HCT116 (cell line): Measurements from ENCODE around the gene MYH7. TPM values are rescaled to one million over a fixed set of nuclear protein-coding genes. Genes with fewer than 3 reads are reported as not detected.

ENCODE experiments used
- ATAC-seq: fragments of 200-7000 bp; cut with Tn5 transposase; 2 replicates; pipeline ENCODE4 v1.9.1; 2020; ENCODE audit warnings: mild to moderate bottlenecking, moderate library complexity
- BruUV-seq: library from RNA; stranded (reverse); fragments of 400-500 nt; replicated peaks from 2 replicates; lab custom pipeline; 2021; lab: Mats Ljungman, UMichigan
- CTCF ChIA-PET: fragments of 300-600 bp; sonication (Branson Sonifier 250); formaldehyde crosslinking; loops from one replicate; lab custom pipeline; 2021; ENCODE audit warnings: antibody characterized with exemption; lab: Charles Lee
- POLR2A ChIA-PET: fragments of 300-600, 350-600 bp; sonication (Branson Sonifier 250); formaldehyde crosslinking; loops from one replicate; lab custom pipeline; 2021; ENCODE audit warnings: antibody characterized with exemption; lab: Charles Lee
- RAD21 ChIA-PET, 2 experiments: fragments of 300-600 bp; sonication (Branson Sonifier 250); formaldehyde crosslinking; loops; one replicate each; lab custom pipeline; 2023; ENCODE audit warnings: low total read pairs in 2 of 2; ENCODE audit not compliant: uncharacterized antibody in 2 of 2, unreplicated experiment in 2 of 2, low non-redundant PET in 1 of 2; lab: Charles Lee
- DNase-seq: peaks from one replicate; pipeline ENCODE4 v3.0.0-alpha.2; 2010; ENCODE audit warnings: low read depth, low spot score
- H2AFZ ChIP-seq: fragments of 200-600 bp; shearing (Covaris generic), sonication (generic); 2 replicates; pipeline ENCODE4 v1.6.1; 2017; ENCODE audit warnings: low read depth, mixed run types, mixed read lengths, antibody characterized with exemption, low read length; ENCODE audit not compliant: poor library complexity, severe bottlenecking
- H3K27ac ChIP-seq: 2 replicates; pipeline ENCODE4 v1.5.1; 2012; ENCODE audit warnings: low read depth, low read length
- H3K27me3 ChIP-seq: fragments of 200-600 bp; sonication (generic); 2 replicates; pipeline ENCODE4 v1.6.1; 2016; ENCODE audit warnings: mixed run types, low read length, mixed read lengths; ENCODE audit not compliant: insufficient read depth
- H3K36me3 ChIP-seq, 2 experiments: fragments of 200-500 bp in 1 of 2; fragments of 200-600 bp in 1 of 2; sonication (Bioruptor generic) in 1 of 2; sonication (generic) in 1 of 2; 2 replicates each; pipeline versions ENCODE4 v1.5.1 to v1.6.1; 2014 to 2016; ENCODE audit warnings: low read length in 2 of 2, inconsistent platforms in 1 of 2, mixed read lengths in 1 of 2, mixed run types in 1 of 2; ENCODE audit not compliant: insufficient read depth in 2 of 2, control insufficient read depth in 1 of 2
- H3K4me1 ChIP-seq, 2 experiments: fragments of 200-600 bp in 1 of 2; sonication (generic) in 1 of 2; 2 replicates each; pipeline versions ENCODE4 v1.5.1 to v1.6.1; 2012 to 2017; ENCODE audit warnings: low read length in 2 of 2, inconsistent platforms in 1 of 2, mild to moderate bottlenecking in 1 of 2, mixed read lengths in 1 of 2, mixed run types in 1 of 2, moderate library complexity in 1 of 2; ENCODE audit not compliant: insufficient read depth in 2 of 2, control insufficient read depth in 1 of 2
- H3K4me2 ChIP-seq: fragments of 200-600 bp; sonication (generic); 2 replicates; pipeline ENCODE4 v1.6.1; 2017; ENCODE audit warnings: mixed run types, low read length, mixed read lengths
- H3K4me3 ChIP-seq, 2 experiments: fragments of 200-600 bp in 1 of 2; sonication (generic) in 1 of 2; replicated peaks in 1 of 2; 2 replicates each; pipeline ENCODE4 v1.5.1; 2011 to 2016; ENCODE audit warnings: low read length in 2 of 2, control low read depth in 1 of 2, low read depth in 1 of 2, mild to moderate bottlenecking in 1 of 2, mixed read lengths in 1 of 2, mixed run types in 1 of 2
- H3K79me2 ChIP-seq: fragments of 200-600 bp; sonication (generic); 2 replicates; pipeline ENCODE4 v1.6.1; 2017; ENCODE audit warnings: mild to moderate bottlenecking, mixed run types, low read length, moderate library complexity, mixed read lengths; ENCODE audit not compliant: insufficient read depth
- H3K9ac ChIP-seq: fragments of 200-600 bp; sonication (generic); 2 replicates; pipeline ENCODE4 v1.6.1; 2016; ENCODE audit warnings: low read length, mixed read lengths
- H3K9me2 ChIP-seq: fragments of 200-600 bp; sonication (generic), shearing (Covaris generic); 2 replicates; pipeline ENCODE4 v1.6.1; 2017; ENCODE audit warnings: mixed run types, mild to moderate bottlenecking, moderate library complexity; ENCODE audit not compliant: insufficient read depth
- H3K9me3 ChIP-seq, 2 experiments: fragments of 200-500 bp in 1 of 2; fragments of 200-600 bp in 1 of 2; sonication (Bioruptor generic) in 1 of 2; sonication (generic) in 1 of 2; 2 replicates each; pipeline ENCODE4 v1.6.1; 2014 to 2017; ENCODE audit warnings: low read length in 2 of 2, mixed read lengths in 2 of 2, inconsistent platforms in 1 of 2, low read depth in 1 of 2, mild to moderate bottlenecking in 1 of 2, mixed run types in 1 of 2, moderate library complexity in 1 of 2; ENCODE audit not compliant: control insufficient read depth in 1 of 2, insufficient read depth in 1 of 2
- H4K20me1 ChIP-seq: fragments of 200-600 bp; sonication (generic), shearing (Covaris generic); 2 replicates; pipeline ENCODE4 v1.6.1; 2017; ENCODE audit warnings: mixed run types, mild to moderate bottlenecking, moderate library complexity; ENCODE audit not compliant: insufficient read depth
- ATF3 ChIP-seq: IDR thresholded peaks from 2 replicates; pipeline ENCODE4 v1.6.1; 2012
- CEBPB ChIP-seq: IDR thresholded peaks from 2 replicates; pipeline ENCODE4 v1.6.1; 2012; ENCODE audit warnings: low read depth
- EGR1 ChIP-seq: IDR thresholded peaks from 2 replicates; pipeline ENCODE4 v1.6.1; 2012; ENCODE audit warnings: low read depth
- EZH2 ChIP-seq: fragments of 200-600 bp; sonication (generic); IDR thresholded peaks from 2 replicates; pipeline ENCODE4 v1.6.1; 2017; ENCODE audit warnings: antibody characterized with exemption, mixed run types
- JUND ChIP-seq: IDR thresholded peaks from 2 replicates; pipeline ENCODE4 v1.6.1; 2012
- POLR2AphosphoS5 ChIP-seq: IDR thresholded peaks from 2 replicates; pipeline ENCODE4 v1.6.1; 2011; ENCODE audit warnings: mild to moderate bottlenecking, low read depth, low read length, moderate library complexity
- REST ChIP-seq: IDR thresholded peaks from 2 replicates; pipeline ENCODE4 v1.6.1; 2012; ENCODE audit warnings: low read depth
- SIN3A ChIP-seq: IDR thresholded peaks from 2 replicates; pipeline ENCODE4 v1.6.1; 2012; ENCODE audit warnings: low read depth
- SP1 ChIP-seq: IDR thresholded peaks from 2 replicates; pipeline ENCODE4 v1.6.1; 2012; ENCODE audit warnings: low read depth
- SRF ChIP-seq: IDR thresholded peaks from 2 replicates; pipeline ENCODE4 v1.6.1; 2012; ENCODE audit warnings: low read depth
- ZFX ChIP-seq: fragments of 450-650 bp; IDR thresholded peaks from 2 replicates; pipeline ENCODE4 v1.6.1; 2017
- intact Hi-C: fragments of 100-400 bp; cut with micrococcal nuclease; formaldehyde crosslinking; loops from 2 replicates; pipeline ENCODE4 v1.10.0; 2022
- total RNA-seq: library from RNA; stranded (reverse); gene quantifications from one replicate; pipeline ENCODE4 v1.2.1, GENCODE V29; 2021; ENCODE audit not compliant: unreplicated experiment
- TF ChIP-seq, protein P1 (sequence below), 3 experiments: fragments of 200-600 bp in 1 of 3; sonication (generic) in 1 of 3; IDR thresholded peaks in 2 of 3; conservative IDR thresholded peaks in 1 of 3; 2 replicates each; pipeline ENCODE4 v1.5.1; 2012 to 2017; ENCODE audit warnings: low read depth in 2 of 3, low read length in 2 of 3, antibody characterized with exemption in 1 of 3, borderline replicate concordance in 1 of 3, control low read depth in 1 of 3, mild to moderate bottlenecking in 1 of 3, mixed read lengths in 1 of 3, mixed run types in 1 of 3, moderate library complexity in 1 of 3; ENCODE audit not compliant: insufficient read depth in 1 of 3

The MYH7 gene
- total RNA-seq, 1 experiment from 2014 or later = not detected

GRCh38 chr14:23408307-23408630 lies 27.2 kb downstream of the MYH7 start:
- Histone ChIP-seq H3K4me2 (no peak overlapping the region), H3K27ac (no peak overlapping the region), H3K27me3 (peaks cover 26% of the 10 kb centered on the region; the same call in 1 of the 2 replicates), H3K36me3 (no peaks in the 10 kb centered on the region), H3K4me3 (no peak overlapping the region), H3K9me3 (no peaks in the 10 kb centered on the region), H3K9me2 (no peaks in the 10 kb centered on the region), H2AFZ (no peak overlapping the region), H4K20me1 (no peaks in the 10 kb centered on the region), H3K79me2 (no peaks in the 10 kb centered on the region), H3K9ac (no peak overlapping the region), H3K4me1 (no peaks in the 10 kb centered on the region)
- DNase-seq (no peak), ATAC-seq (no peak)
- TF ChIP-seq CEBPB = no peak
- TF ChIP-seq SRF = no peak
- no peak for TF ChIP-seq JUND
- no peak for TF ChIP-seq SP1
- no peak for TF ChIP-seq EGR1
- CTCF ChIA-PET = no interaction called here
- POLR2A ChIA-PET = no interaction called here
- BruUV-seq = no TSS peak
- RAD21 ChIA-PET = no interaction called here
- intact Hi-C loops = no loop called here

DNA sequence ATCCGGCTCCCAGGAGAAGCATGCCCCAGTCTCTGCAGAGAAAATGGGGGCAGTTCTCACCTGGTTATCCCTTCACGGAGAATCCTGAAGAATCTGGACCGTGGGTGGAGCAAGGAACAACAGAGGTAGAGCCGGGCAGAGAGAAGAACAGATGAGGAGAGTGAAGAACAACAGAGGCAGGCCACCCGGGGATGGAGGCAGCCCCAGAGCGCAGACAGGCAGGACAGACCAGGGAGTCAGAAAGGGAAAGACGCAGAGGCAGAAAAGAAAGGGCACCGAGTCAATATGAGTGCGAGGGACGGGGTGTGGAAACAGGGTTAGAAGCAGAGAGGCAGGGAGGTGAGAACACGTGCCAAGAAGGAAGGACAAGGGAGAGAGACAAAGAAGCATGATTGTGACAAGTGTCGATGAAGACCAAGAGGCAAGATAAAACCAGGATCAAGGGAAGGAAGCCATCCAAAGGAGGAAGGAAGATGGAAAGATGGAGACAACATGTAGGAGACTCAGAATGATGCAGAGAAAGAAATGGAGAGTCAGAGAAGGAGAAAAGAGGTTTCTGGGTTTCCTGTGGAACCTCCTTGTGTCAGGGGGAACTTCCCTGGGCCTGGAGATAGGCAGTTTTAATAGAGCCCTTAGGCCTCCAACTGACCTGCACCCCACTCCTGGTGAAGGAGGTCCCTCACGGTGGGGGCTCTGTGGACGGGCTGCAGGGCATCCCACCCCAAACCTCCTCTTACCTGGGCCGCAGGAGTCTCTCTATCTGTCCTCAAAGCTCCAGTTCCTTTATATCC lies 27.7 kb downstream of the MYH7 start, which contains the start of gene MYH6:
Gene MYH6 (minus strand): TSS at position 758 of the 791 bp plus-strand sequence. CDS start 1,050 bp downstream, outside the sequence.
- no peak within 1 kb of the TSS for H3K27ac ChIP-seq
- ChIA-PET RAD21 (no interaction called here), CTCF (no interaction called here), POLR2A (no interaction called here)
- H3K79me2 ChIP-seq = no peaks in the 10 kb centered on the region
- no peaks in the 10 kb centered on the region for H3K9me3 ChIP-seq
- TF ChIP-seq ATF3 (no peak), SP1 (no peak), SRF (no peak), EZH2 (no peak), POLR2AphosphoS5 (no peak), SIN3A (no peak), ZFX (no peak), REST (no peak), CEBPB (no peak)
- TF ChIP-seq, protein P1, sequence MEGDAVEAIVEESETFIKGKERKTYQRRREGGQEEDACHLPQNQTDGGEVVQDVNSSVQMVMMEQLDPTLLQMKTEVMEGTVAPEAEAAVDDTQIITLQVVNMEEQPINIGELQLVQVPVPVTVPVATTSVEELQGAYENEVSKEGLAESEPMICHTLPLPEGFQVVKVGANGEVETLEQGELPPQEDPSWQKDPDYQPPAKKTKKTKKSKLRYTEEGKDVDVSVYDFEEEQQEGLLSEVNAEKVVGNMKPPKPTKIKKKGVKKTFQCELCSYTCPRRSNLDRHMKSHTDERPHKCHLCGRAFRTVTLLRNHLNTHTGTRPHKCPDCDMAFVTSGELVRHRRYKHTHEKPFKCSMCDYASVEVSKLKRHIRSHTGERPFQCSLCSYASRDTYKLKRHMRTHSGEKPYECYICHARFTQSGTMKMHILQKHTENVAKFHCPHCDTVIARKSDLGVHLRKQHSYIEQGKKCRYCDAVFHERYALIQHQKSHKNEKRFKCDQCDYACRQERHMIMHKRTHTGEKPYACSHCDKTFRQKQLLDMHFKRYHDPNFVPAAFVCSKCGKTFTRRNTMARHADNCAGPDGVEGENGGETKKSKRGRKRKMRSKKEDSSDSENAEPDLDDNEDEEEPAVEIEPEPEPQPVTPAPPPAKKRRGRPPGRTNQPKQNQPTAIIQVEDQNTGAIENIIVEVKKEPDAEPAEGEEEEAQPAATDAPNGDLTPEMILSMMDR (IDR thresholded peaks at IDR 0.05 in 2 of 3, conservative IDR thresholded peaks at IDR 0.05 in 1 of 3; ENCODE audit: borderline replicate concordance in 1 of 3, insufficient read depth in 1 of 3, low read depth in 2 of 3, low read length in 2 of 3) = no peak
- H2AFZ ChIP-seq = no peak within 1 kb of the TSS
- intact Hi-C loops = no loop called here
- no peak within 1 kb of the TSS for H3K4me2 ChIP-seq
- H3K4me1 ChIP-seq = no peaks in the 10 kb centered on the region
- BruUV-seq = no TSS peak
- no peak within 1 kb of the TSS for H3K9ac ChIP-seq
- no peaks in the 10 kb centered on the region for H4K20me1 ChIP-seq
- ATAC-seq (no peak), DNase-seq (no peak)
- no peaks in the 10 kb centered on the region for H3K36me3 ChIP-seq
- H3K27me3 ChIP-seq = peaks cover 26% of the 10 kb centered on the region; the same call in 1 of the 2 replicates
- no peak within 1 kb of the TSS for H3K4me3 ChIP-seq
- H3K9me2 ChIP-seq = no peaks in the 10 kb centered on the region
